Activated naive CD8-positive, alpha-beta T cell treated with anti-CD3 and anti-CD28 coated beads, Interleukin-2, amount 50 U/mL, for 24 hours (primary cell): ENCODE data around the gene LRCH3.
A peak's percentile ranks its signal among the peaks of the same experiment; 100 is the strongest.

ENCODE experiments used
- ATAC-seq: fragments of 150-1000 bp; cut with Tn5 transposase; one replicate; pipeline ENCODE4 v1.10.0; 2021
- DNase-seq: peaks from one replicate; pipeline ENCODE4 v3.0.0; 2021
- H3K27ac Mint-ChIP-seq: one replicate; pipeline ENCODE4 v1.8.0; 2021; ENCODE audit warnings: mild to moderate bottlenecking, mixed read lengths
- H3K27me3 Mint-ChIP-seq: one replicate; pipeline ENCODE4 v1.8.0; 2021; ENCODE audit warnings: mixed read lengths
- H3K36me3 Mint-ChIP-seq: one replicate; pipeline ENCODE4 v1.8.0; 2021; ENCODE audit warnings: low read depth, mixed read lengths
- H3K4me1 Mint-ChIP-seq: one replicate; pipeline ENCODE4 v1.8.0; 2021; ENCODE audit warnings: mixed read lengths
- H3K4me3 Mint-ChIP-seq: one replicate; pipeline ENCODE4 v1.8.0; 2021; ENCODE audit warnings: mild to moderate bottlenecking, moderate library complexity, mixed read lengths
- H3K9me3 Mint-ChIP-seq: one replicate; pipeline ENCODE4 v1.8.0; 2021; ENCODE audit warnings: mixed read lengths

The LRCH3 gene

DNA sequence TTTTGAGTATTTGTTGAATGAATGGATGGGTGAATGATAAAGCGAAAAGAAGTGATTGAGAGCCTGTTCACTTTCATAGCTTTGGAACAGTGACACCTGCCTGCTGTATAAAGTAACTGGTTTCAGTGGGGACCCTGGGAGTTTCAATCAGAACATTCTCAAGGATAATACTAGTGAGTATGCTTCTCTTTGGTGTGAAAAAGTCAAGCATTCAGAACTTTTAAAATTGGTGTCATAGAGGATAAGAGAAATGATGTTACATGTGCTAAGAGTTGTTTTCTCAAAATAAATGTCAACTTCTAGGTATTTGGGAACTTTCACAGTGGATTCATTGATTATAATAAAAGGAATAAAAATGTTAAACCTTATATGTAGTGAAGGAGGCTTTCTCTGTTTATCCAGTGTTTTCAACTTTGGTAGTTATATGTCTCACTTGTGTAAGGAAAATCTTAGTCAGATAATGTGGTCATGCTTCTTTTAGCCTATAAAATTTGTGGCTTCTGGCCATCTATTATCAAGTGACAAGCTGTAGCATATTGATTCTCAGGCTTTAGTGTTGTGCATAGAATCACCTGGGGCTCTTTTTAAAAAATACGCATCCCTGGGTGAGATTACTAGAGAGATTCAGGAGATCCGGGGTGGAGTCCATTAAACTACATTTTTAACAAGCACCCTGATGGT is 11.9 kb downstream of the LRCH3 start:
- ATAC-seq (no peak), DNase-seq (no peak)
- Mint-ChIP-seq H3K9me3 (no peaks in the 10 kb centered on the region), H3K36me3 (no peaks in the 10 kb centered on the region), H3K4me3 (no peak overlapping the region), H3K27ac (peak overlapping the region; percentile 31), H3K27me3 (no peaks in the 10 kb centered on the region), H3K4me1 (peaks cover 60% of the 10 kb centered on the region)

DNA sequence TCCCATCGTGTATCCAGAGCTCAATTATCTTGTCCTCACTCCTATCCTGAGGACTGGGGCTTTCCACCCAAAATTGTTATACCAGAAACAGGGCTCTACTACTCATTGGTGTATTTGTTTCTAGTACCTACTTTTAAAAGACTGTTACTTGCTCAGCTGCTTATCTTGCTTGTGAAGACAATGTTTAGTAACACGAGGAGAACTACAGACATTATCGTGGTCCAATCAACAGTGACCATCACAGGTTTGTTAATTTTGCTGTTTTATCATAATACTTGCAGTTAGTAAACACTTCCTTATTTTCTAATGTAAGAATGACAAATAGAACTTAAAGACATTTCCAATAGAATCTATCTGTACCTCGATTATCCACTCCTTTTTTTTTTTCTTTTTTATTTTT is 13.5 kb downstream of the LRCH3 start:
- H3K27ac Mint-ChIP-seq: no peak overlapping the region

DNA sequence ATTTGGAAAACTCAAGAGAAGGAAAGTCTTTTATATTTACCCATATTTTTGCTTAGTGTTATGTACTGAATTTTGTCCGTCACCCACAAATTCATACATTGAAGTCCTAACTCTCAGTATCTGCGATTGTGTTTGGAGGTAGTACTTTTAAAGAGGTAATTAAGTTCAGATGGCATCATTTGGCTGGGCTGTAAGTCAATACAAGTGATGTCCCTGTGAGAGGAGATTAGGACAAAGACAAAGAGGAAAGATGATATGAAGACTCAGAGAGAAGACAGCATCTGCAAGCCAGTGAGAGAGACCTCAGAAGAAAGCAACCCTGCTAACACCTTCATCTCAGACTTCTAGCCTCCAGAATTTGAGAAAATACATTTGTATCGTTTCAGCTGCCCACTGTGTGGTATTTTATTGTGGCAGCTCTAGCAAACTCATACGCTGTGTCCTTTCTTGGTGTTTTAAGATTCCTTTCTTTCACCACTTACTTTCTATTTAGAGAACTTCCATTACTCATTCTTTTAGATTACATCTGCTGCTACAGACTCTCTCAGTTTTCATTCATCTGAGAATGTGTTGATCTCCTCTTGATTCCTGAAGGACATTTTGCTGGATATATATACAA is 17.0 kb downstream of the LRCH3 start:
- no peak overlapping the region for H3K27ac Mint-ChIP-seq
- H3K36me3 Mint-ChIP-seq: peaks cover 1% of the 10 kb centered on the region
- peak overlapping the region; percentile 5 for H3K4me3 Mint-ChIP-seq
- DNase-seq (no peak), ATAC-seq (peak; percentile 59)
- H3K27me3 Mint-ChIP-seq: no peaks in the 10 kb centered on the region
- no peaks in the 10 kb centered on the region for H3K9me3 Mint-ChIP-seq
- H3K4me1 Mint-ChIP-seq: peaks cover 39% of the 10 kb centered on the region

More for the DNA sequence above, 13.5 kb downstream of the LRCH3 start:
- no peaks in the 10 kb centered on the region for H3K27me3 Mint-ChIP-seq
- DNase-seq (no peak), ATAC-seq (no peak)
- no peaks in the 10 kb centered on the region for H3K36me3 Mint-ChIP-seq
- no peak overlapping the region for H3K4me3 Mint-ChIP-seq
- H3K9me3 Mint-ChIP-seq: no peaks in the 10 kb centered on the region
- peaks cover 63% of the 10 kb centered on the region for H3K4me1 Mint-ChIP-seq

DNA sequence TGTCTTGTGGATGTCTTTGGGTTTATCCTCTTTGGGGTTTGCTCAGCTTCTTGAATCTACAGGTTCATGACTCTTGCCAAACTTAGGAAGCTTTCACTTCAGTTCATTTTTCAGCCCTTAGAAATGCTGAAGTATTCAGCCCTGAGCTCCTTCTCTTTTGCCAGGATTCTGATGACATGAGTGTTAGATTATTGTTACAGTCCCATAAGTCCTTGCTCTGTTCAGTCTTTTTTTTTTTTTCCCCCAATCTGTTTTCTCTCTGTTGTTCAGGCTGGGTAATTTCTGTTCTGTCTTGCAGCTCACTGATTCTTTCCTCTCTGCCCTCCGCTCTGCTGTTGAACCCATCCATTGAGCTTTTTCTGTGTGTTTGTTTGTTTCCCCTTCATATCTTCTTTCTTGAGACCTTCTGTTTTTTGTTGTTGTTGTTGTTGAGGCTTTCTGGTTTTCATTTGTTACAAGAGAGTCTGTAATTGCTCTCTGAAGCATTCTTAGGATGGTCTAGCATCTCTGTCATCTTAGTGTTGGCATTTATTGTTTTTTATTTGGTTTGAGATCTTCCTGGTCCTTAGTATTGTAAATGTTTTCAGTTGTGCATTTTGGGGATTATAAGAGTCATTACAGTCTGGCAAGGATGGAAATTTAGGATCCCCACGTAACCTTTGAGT is 18.4 kb downstream of the LRCH3 start:
- no peak for DNase-seq
- no peak for ATAC-seq
- Mint-ChIP-seq H3K27me3 (no peaks in the 10 kb centered on the region), H3K27ac (peak overlapping the region; percentile 40), H3K36me3 (peaks cover 8% of the 10 kb centered on the region), H3K4me3 (no peak overlapping the region), H3K4me1 (peaks cover 36% of the 10 kb centered on the region), H3K9me3 (peaks cover 6% of the 10 kb centered on the region)

DNA sequence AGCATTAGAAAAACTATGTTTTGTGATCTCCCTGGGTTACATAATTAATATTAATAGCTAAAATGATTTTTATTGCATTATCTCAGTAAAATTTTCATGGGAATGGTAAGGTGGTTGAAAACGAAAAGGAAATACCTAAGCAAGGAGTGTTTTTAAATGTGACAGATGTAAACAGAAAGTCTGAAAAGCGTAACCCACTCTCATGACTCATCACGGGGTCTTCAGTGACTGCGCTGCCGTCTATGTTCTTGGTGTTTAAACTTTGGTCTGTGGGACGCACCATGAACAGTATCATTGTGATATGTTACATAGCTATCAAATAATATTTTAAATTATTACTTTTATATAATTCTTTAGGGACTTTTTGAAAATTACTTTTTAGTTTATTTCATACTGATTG is 19.8 kb downstream of the LRCH3 start:
- H3K27ac Mint-ChIP-seq: no peak overlapping the region
- H3K4me1 Mint-ChIP-seq: peaks cover 37% of the 10 kb centered on the region
- H3K9me3 Mint-ChIP-seq: peaks cover 6% of the 10 kb centered on the region
- H3K27me3 Mint-ChIP-seq: no peaks in the 10 kb centered on the region
- ATAC-seq (no peak), DNase-seq (no peak)
- peaks cover 8% of the 10 kb centered on the region for H3K36me3 Mint-ChIP-seq
- H3K4me3 Mint-ChIP-seq: no peak overlapping the region

- H3K9me3 Mint-ChIP-seq: peaks cover 6% of the 10 kb centered on the region
- H3K36me3 Mint-ChIP-seq: peaks cover 8% of the 10 kb centered on the region
- H3K4me1 Mint-ChIP-seq: peaks cover 36% of the 10 kb centered on the region
- no peak overlapping the region for H3K4me3 Mint-ChIP-seq
- H3K27me3 Mint-ChIP-seq: no peaks in the 10 kb centered on the region
- H3K27ac Mint-ChIP-seq: no peak overlapping the region
- DNase-seq (no peak), ATAC-seq (no peak)
Observed at GRCh38 chr3:197811343-197811742, 20.3 kb downstream of the LRCH3 start.

- H3K9me3 Mint-ChIP-seq: peaks cover 6% of the 10 kb centered on the region
- peaks cover 17% of the 10 kb centered on the region for H3K4me1 Mint-ChIP-seq
- no peaks in the 10 kb centered on the region for H3K27me3 Mint-ChIP-seq
Observed at GRCh38 chr3:197814372-197814771, 23.3 kb downstream of the LRCH3 start.

GRCh38 chr3:197820550-197821335 is 29.7 kb downstream of the LRCH3 start:
- no peaks in the 10 kb centered on the region for H3K9me3 Mint-ChIP-seq
- no peaks in the 10 kb centered on the region for H3K27me3 Mint-ChIP-seq
- DNase-seq (no peak), ATAC-seq (no peak)
- peaks cover 14% of the 10 kb centered on the region for H3K36me3 Mint-ChIP-seq
- H3K4me1 Mint-ChIP-seq: peaks cover 4% of the 10 kb centered on the region
- H3K27ac Mint-ChIP-seq: peak overlapping the region; percentile 8
- no peak overlapping the region for H3K4me3 Mint-ChIP-seq

More at GRCh38 chr3:197814372-197814771, 23.3 kb downstream of the LRCH3 start:
- DNase-seq (no peak), ATAC-seq (no peak)
- Mint-ChIP-seq H3K36me3 (peaks cover 9% of the 10 kb centered on the region), H3K4me3 (no peak overlapping the region), H3K27ac (no peak overlapping the region)

DNA sequence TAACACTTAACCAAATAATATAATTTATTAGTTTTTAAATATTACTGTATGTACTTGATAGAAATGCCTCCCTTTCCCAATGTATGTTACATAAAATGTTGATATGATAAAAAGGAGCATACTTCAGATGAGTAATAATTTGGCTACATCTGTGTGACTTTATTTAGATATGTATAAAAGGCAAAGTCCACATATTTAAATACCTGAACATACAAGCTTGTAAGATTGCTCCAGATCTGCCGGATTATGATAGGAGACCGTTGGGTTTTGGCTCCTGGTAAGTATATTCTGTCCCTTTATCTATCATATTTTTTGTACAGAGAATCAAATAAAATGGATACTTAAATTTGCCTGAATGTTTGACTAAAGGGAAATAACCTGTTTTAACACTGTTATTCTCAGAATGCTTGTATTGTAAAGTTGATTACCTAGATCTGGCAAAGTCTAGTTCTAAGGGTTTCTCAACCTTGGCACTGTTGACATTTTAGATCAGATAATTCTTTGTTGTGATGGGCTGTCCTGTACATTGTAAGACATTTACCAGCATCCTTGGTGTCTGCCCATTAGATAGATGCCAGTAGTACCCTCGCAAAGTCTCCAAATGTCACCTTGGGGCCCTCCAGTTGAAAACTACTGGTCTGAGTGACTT is 38.5 kb downstream of the LRCH3 start:
- DNase-seq: no peak
- Mint-ChIP-seq H3K36me3 (peaks cover 31% of the 10 kb centered on the region), H3K27ac (no peak overlapping the region), H3K4me1 (no peaks in the 10 kb centered on the region), H3K4me3 (no peak overlapping the region), H3K27me3 (no peaks in the 10 kb centered on the region), H3K9me3 (no peaks in the 10 kb centered on the region)
- no peak for ATAC-seq

DNA sequence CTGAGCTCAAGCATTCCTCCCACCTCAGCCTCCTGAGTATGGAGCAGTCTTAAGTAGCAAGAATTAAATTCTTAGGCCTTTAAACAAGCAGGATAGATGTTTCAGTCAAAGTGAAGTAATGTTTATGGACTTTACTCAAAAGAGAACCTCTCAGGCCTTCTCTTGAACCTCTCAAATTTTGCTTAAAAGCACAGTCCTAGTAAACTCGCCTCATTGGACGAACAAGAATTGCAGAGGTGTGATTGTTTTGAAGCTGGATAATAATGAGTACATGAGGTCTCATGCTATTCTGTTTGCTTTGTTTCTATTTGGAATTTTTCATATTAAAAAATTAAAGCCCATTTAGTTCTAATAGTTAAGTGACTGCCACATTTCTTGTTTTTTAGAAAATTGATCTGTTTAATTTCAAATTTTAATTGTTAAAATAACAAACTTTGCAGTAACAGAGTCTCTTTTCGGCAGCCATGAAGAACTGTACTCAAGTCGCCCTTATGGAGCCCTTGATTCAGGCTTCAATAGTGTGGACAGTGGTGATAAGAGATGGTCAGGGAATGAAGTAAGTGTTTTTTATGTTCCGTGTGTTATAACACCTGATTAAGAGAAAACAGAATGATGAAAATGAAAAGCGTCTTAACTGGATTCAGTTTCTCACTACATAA is 39.4 kb downstream of the LRCH3 start:
- no peaks in the 10 kb centered on the region for H3K27me3 Mint-ChIP-seq
- H3K4me1 Mint-ChIP-seq: peaks cover under 1% of the 10 kb centered on the region
- H3K9me3 Mint-ChIP-seq: no peaks in the 10 kb centered on the region
- peaks cover 28% of the 10 kb centered on the region for H3K36me3 Mint-ChIP-seq
- DNase-seq (no peak), ATAC-seq (no peak)
- H3K27ac Mint-ChIP-seq: no peak overlapping the region
- H3K4me3 Mint-ChIP-seq: no peak overlapping the region

- DNase-seq: no peak
- H3K27me3 Mint-ChIP-seq: no peaks in the 10 kb centered on the region
- ATAC-seq: no peak
- H3K9me3 Mint-ChIP-seq: no peaks in the 10 kb centered on the region
- peaks cover 32% of the 10 kb centered on the region for H3K36me3 Mint-ChIP-seq
- H3K4me3 Mint-ChIP-seq: no peak overlapping the region
- H3K27ac Mint-ChIP-seq: no peak overlapping the region
- peaks cover 4% of the 10 kb centered on the region for H3K4me1 Mint-ChIP-seq
Observed at GRCh38 chr3:197830967-197831313, 39.9 kb downstream of the LRCH3 start.

DNA sequence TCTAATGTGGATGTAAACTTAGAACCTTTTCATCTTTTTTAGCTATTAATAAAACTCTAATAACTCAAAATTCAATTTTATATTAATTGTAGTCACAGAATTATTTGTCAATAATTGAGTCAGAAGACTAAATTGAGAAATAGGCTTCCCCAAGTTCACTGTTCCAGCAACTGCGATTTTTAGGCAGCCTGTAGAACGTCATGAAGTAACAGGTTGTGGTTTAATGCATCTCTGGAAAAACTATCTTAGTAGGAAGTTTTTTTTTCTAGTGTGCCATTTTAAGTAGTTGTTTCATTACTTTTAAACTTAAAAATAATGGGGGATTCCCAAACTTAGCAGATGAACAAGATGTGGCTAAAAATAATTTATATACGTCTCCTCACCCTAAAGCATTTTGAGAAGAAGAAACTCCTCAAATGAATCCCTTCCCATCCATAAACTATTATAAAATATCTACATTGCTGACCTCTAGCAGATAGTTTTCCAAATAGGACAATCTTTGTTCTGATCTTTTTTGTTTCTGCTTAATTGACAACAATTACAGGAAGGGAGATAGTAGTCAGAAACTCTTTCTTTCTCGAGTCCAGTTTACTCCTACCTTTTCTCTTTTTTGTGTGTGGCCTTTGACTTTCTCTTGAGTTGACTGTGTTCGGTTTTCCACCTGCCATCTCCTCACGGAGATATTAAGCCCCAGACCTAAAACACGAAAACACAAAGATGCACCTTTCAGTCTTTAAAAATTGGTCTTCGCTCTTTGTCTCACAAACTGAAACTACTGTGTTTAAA is 43.1 kb downstream of the LRCH3 start:
- no peak for ATAC-seq
- peaks cover 4% of the 10 kb centered on the region for H3K4me1 Mint-ChIP-seq
- no peaks in the 10 kb centered on the region for H3K27me3 Mint-ChIP-seq
- H3K9me3 Mint-ChIP-seq: no peaks in the 10 kb centered on the region
- H3K36me3 Mint-ChIP-seq: peaks cover 34% of the 10 kb centered on the region
- H3K4me3 Mint-ChIP-seq: no peak overlapping the region
- no peak for DNase-seq
- H3K27ac Mint-ChIP-seq: peak overlapping the region; percentile 41

GRCh38 chr3:197835509-197835908 is 44.5 kb downstream of the LRCH3 start:
- Mint-ChIP-seq H3K4me3 (no peak overlapping the region), H3K4me1 (peaks cover 4% of the 10 kb centered on the region), H3K27ac (no peak overlapping the region), H3K27me3 (no peaks in the 10 kb centered on the region), H3K36me3 (peaks cover 36% of the 10 kb centered on the region), H3K9me3 (no peaks in the 10 kb centered on the region)
- ATAC-seq (no peak), DNase-seq (no peak)
